HG03095 (cell line): ENCODE data around the gene HOXC12.

Experiments
- ATAC-seq: cut with Tn5 transposase; IDR thresholded peaks from one replicate; pipeline ENCODE4 v1.9.1; 2021; ENCODE audit warnings: moderate library complexity; ENCODE audit not compliant: unreplicated experiment

Gene HOXC12, protein sequence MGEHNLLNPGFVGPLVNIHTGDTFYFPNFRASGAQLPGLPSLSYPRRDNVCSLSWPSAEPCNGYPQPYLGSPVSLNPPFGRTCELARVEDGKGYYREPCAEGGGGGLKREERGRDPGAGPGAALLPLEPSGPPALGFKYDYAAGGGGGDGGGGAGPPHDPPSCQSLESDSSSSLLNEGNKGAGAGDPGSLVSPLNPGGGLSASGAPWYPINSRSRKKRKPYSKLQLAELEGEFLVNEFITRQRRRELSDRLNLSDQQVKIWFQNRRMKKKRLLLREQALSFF

DNA sequence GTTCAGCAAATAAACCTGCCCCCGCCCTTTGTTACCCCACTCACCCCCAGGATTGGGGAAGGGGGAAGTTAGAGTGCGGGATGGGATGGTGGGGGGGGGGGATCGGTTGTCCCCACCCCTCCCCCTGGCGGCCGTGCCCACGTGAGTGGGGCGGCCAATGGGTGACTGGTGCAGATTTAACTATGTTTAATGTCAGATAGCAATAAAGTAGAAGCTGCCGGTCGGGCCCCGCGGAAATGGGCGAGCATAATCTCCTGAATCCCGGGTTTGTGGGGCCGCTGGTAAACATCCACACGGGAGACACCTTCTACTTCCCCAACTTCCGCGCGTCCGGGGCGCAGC is at the start of gene HOXC12:
Gene HOXC12 (plus strand): TSS at position 210 of the 342 bp plus-strand sequence. CDS start 27 bp downstream, at position 237.
- no peak for ATAC-seq

DNA sequence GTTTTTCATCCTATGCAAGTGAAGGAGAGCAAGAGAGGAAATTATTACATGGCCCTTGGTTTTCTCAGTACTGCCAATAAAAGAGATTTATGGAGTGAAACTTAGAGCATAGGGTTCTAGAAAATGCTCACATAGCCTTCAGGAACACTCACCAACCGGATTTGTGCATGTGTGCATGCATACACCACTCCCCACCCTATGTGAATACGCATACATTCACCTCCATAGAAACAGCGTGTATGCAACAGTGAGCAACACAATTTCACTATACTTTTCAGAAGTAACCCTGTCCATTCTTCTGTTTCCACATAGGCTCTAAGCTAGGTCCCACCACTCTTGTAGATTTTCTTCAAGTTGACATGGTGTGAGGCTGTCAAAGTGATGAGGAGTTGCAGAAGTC is 47.6 kb upstream of the HOXC12 start:
- no peak for ATAC-seq

DNA sequence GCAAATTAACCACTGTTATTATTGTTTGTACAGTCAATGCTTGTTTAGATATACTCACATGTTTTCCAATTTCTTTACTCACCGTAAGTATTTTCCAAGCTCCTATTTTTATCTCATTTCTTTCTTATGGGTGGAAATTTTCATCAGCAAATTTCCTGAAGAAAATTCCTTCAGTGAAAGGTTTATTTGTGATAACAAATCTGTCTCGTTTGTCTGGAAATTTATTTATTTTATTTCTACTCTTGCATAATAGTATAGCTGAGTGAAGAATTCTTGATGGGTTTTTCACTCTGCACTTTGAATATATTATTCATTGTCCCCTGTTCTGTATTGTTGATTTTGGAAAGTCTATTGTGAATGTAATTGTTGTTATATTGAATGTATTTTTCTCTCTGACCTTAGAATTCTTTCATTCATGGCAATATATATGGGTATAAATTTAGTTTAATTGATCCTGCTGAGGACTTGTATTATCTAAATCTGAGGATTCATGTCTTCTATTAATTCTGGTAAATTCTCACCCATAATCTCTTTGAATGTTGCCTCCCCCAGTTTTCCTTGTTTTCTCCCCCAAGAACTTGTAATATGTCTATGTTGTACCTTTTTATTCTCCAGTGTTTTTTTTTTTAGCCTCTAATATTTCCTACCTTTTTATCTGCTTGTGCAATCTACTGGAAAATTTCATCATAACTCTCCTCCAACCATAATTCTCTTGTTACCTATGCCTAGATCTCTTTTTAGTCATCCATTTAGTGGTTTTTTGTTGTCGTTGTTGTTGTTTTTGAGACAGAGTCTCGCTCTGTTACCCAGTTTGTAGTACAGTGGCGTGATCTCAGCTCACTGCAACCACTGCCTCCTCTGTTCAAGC is 37.7 kb upstream of the HOXC12 start:
- ATAC-seq: no peak

DNA sequence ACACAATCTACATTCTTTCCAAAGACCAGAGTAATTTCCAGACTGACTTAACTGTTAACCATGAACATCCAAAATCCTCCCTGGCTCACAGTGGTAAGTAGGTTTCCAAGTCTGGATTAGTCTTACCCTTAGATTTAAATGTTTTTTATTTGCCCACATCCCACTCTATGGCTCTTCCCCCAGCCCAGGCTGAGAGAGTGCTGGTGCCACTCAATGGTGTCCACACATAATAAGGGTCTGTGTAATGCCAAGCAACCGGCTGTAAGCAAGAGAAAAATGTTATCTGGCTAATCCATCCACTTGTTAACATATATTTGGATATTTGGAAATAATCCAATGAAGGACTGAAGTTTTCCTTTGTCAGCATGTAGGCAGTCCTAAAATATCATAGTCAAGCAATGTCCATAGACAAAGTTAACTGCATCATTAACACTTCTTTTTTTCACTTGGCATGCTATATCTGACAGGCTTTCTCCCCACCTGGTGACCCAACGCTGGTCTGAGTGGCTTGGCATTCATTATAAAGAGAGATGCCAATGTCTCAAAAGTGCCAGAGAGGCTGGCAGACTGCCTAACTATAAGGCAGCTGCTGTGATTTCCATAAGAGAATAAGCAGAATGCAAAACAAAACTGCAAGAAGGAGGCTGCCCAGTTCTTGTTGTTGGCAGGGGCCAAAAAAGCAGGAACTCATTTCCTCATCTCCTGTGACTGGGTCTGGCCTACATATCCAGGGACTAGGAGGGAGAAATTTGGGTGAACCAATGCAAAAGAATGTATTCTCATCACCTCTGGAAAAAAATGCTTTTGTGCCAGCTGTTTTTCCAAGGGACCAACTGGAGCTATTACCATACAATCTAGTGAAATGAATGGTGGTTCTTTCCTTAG is 29.9 kb upstream of the HOXC12 start:
- ATAC-seq: no peak

DNA sequence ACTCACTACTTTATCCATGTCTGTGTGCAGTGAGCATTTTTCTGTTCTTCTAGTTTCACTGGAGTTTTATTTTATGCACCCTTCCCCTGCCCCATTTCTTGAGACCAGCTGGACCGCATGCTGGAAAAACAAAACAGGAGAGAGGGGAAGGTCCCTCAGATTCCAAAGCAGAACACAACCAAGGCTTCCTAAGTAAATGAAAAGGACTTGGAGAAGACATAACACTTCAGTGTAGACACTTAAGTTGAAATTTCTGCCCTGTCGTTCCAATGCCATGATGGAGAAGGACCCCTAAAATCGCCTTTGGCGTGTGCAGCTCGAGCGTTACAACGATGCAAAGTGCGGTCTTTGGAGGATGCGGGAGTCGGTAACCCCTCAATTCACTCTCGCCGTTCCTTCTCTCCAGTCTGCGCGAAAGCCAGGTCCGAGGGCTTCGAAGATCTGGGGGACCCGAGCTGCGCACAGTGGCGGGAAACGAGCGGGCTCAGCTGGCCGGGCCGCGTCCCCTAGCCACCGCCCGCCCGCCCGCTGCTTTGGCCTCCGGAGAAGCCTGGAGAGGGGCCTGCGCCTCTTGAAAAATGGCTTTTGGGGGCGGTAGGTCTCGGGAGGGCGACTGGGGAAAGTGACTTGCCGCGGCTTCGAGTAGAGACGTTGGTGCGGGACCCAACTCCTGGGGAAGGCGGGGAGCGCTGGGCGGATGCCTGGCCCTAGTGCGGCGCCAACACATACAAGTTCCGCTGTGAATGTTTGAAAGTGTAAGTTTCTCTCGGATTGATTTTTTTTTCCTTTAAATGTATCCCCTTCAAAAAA is 27.3 kb upstream of the HOXC12 start:
- no peak for ATAC-seq

DNA sequence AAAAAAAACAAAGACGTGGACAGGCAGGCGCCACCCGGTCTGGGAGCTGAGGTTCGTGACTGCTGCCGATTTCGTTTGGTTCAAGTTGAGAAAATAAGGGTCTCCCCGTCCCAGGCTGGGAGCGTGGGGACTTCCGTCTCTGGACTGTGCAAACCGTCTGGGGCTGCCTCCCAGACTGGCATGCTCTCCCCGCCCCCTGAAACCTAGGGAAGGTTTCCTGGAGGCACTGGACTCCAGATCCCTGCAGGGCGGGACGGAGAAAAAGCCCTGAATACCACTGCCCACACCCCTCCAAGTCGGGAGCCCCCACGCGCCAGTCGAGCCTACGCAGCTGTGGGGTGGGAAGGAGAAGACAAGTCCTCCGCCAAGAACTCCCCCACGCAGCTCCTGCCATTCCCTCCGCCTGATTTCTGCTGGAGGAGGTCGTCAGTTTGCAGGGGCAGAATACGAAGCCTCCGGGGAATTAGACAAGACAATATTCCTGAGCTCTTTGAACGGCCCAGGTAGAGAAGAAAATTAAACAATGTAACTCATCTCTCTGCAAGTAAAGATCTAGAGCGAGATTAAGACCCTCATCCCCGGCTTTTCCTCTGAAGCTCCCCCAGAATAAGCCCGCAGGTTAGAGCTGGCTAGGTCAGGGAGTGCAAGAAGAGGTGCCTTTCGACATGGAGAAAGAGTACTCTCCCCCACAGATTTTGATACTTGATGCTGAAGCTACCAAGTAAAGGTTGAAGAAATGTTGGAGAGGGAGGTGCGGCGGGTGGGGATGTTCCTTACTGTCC is 26.5 kb upstream of the HOXC12 start:
- no peak for ATAC-seq

DNA sequence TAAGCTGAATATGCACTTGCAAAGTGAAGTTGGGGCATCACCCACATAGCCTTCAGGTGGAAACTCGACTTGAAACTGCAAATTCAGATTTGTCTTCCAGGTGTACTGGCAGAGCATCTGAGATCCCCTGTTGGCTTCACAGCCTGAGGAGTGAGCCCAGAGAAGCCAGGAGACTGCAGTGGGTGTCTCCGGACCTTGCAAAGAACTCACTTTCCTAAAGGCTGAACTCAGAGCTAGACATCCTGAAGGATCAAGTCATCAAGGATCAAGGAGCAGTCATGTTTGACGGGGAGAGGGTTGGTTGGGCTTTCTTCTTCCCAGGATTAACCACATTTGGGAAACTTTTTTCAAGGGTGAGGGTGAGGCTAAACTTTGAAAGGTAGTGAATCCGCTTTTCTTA is 25.2 kb upstream of the HOXC12 start:
- ATAC-seq: no peak

DNA sequence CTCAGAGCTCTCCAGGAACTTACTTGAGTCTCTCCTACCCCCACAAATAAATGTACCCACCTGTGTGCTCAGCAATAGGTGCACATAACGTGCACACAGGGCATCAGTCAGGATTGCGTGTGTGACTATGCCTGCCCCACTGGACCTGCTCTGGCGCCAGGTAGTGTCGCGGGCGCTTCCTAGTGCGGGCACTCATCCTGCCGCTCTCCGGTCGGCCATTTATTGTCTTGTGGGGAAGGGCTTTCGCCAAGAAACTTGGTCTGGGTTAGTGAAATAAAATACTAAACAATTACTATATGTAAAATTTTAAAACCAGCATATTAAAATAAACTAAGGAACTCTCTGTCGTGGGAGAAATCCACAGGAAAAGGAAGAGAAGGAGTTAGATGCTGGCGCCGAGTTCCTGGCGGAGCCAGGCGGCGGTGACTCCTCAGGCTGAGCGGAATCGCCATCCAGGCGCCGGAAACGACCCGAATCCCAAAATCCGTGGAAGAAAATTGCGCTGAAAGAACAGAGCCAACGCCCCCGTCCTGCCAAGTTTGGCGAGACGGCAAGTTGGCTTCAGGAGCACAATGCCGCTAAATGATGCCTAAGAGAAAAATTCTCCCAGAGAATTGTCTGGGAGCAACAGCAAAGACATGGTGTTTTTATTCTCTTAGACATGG is 24.0 kb upstream of the HOXC12 start:
- no peak for ATAC-seq

DNA sequence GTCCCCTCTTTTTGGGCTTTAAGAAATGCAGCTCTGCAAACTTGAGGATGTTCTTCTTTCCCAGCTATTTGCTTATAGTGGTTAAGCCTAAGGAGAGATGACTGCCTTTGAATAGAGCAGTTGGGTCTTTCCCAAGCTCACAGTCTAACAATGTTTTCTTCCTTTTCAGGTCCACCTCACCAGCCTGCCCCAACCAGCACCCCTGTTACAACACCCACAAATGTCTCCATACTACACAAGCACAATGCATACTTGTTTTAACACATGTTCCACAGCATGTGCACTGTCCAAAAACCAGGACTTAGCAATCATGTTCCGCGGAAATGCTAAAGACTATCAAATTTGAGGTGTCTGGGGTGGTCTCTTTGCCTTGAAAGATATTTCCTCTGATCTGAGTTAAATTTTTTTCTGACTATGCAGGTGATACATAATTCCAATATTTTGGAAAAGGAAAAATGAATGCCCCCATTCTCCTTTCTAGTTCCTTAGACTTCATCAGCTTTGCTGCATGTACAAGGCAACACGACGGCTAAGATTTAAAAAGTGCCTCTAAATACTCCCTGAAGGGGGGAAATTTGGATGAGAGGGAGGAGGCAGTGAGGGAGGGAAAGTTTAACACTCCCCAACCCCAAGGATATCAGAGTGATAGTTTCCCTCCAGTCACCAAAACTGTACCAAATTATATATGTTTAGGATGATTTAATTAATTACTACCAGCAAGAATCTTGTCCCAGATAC is 22.7 kb upstream of the HOXC12 start:
- no peak for ATAC-seq

DNA sequence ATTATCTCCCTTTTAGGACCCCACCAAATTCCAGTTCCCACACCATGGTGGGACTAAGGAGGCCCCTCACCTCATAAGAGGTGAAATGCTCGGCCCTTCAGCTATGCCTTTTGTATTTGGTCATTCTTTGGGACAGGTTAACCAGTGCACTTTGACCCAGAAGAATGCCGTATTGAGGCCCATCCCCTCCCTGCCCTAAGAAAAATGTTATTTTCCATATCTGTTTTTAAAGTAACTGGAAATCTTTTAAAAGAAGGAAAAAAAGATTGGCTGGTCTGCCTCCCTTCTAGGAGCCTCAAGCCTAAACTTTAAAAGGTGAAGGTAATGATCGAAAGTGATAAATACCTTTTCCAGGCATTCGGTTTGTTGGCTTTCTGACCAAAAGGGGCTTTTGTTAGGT is 21.8 kb upstream of the HOXC12 start:
- no peak for ATAC-seq

DNA sequence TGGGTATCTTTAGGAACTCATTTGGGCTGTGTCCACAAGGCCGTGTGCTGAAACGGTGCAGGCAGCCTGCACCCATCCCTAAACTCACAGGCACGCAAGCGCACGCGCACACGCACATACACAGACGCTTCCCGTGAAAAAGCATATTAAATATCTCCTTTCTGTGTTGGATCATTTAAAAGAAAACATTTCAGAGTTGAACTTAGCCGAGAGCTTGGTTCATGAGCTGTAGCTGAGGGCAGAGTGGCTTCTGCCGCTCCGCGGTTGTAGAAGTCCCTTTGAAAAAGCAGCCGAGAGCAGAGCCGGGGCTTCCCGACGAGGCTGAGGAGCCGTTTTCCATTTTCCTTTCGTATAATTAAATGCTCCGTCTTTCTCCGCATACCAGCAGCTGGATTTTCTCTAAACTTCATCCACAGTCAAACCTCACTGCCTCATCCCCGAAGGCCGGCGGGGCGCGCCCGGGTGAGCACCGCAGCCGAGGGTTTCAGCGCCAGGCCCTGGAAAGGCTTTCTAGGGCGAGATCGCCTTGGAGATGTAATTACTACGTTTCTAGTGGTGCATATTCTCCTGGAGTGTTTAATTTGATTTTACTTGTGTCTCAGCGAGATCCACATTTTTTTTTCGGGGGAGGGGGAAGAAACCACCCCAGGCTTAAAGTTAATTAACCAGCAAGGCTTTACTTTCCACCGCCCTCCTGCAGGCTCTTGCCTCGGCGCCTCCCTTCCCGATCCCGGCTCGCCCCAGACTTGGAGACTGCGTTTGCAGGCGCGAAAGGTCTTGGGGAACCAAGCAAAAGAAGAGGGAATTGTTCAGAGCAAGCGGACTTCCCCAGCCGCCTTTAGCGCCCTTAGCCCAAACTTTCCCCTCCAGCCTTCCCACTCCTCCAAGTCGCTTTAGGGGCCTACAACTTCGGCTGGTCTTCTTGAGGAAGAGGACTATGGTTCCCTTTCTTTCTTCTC is 19.0 kb upstream of the HOXC12 start:
- no peak for ATAC-seq

DNA sequence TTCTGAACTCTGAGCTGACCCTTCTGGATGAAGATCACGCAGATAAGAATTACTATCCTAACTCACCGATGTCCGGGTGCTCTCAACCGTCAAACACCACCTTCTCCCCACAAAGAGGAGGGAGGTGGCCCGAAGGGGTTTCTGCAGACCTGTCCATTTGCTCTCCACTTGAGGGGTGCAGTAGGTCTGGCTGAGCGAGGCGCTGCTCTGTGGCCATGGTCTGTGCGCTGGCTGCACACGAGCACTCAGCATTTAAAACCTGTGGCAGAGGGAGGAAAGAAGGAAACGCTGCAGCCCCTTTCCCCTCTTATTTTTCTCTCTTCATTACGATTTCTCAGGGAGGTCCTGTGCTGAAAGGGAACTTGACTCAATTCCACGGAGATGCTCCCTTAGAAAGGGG is 17.6 kb upstream of the HOXC12 start:
- no peak for ATAC-seq

DNA sequence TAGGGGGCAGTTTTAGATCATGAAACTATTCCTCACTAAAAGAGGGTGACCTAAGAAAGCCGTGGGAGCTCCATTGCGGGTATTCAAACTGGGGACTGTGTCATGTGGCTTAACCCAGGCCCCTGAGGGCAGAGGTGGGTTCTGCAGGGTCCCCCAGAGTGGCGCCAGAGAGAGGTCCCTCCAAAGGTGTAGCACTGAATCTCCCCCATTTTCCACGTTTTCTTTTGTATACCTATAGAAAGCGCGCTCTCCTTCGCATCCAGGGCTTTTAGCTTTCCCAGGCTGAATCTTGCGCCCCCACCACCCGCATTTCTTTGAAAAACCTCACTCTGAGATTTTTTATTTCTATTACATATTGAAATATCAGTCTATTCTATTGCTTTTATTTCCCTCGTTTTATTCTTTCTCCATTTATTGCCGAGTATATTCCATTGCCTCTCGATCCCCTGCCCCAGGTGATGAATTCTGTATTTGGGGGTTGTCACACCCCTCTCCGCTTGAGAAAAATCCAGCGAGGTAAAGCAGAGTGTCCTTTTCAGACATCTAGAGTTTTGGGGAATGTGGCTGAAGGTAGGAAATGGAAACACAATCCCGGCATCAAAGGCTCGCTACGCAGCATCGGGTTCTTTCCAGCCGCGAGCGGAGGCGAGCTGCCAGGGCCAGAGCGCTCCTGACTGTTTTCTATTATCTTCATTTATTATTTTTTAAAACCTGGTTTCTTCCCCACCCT is 16.9 kb upstream of the HOXC12 start:
- no peak for ATAC-seq

DNA sequence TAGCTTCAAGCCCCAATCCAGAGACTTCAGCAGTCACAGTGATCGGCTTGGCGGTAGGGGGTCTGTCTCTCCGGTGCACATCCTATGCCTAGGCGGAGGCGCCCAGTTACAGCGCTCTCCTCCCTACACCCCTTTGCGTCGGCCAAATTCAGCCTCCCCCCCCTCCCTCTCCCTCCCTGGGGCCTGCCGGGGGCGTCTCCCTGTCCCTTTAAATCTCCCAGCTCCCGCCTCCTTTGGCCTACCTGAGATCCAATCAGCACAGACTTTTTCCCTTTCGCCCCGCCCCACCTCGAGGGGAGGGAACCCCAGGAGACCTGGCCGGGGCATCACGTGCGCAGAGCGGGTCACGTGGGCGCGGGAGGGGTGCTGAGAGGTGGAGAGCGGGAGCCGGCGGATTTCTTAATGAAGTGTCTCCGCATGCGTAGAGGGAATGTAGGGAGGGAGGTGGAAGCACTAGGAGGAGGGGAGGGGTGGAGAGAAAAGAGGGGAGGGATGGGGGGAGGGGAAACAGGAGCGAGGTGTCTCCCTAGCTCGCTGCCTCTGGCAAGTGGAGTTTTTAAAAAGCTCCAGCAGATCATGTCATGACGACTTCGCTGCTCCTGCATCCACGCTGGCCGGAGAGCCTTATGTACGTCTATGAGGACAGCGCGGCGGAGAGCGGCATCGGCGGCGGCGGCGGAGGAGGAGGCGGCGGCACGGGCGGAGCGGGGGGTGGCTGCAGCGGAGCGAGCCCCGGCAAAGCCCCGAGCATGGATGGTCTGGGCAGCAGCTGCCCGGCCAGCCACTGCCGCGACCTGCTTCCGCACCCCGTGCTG is 16.2 kb upstream of the HOXC12 start, which contains the start of gene HOXC13:
Gene HOXC13 (plus strand): TSS at position 506 of the 815 bp plus-strand sequence. CDS start 76 bp downstream, at position 582.
- no peak for ATAC-seq

DNA sequence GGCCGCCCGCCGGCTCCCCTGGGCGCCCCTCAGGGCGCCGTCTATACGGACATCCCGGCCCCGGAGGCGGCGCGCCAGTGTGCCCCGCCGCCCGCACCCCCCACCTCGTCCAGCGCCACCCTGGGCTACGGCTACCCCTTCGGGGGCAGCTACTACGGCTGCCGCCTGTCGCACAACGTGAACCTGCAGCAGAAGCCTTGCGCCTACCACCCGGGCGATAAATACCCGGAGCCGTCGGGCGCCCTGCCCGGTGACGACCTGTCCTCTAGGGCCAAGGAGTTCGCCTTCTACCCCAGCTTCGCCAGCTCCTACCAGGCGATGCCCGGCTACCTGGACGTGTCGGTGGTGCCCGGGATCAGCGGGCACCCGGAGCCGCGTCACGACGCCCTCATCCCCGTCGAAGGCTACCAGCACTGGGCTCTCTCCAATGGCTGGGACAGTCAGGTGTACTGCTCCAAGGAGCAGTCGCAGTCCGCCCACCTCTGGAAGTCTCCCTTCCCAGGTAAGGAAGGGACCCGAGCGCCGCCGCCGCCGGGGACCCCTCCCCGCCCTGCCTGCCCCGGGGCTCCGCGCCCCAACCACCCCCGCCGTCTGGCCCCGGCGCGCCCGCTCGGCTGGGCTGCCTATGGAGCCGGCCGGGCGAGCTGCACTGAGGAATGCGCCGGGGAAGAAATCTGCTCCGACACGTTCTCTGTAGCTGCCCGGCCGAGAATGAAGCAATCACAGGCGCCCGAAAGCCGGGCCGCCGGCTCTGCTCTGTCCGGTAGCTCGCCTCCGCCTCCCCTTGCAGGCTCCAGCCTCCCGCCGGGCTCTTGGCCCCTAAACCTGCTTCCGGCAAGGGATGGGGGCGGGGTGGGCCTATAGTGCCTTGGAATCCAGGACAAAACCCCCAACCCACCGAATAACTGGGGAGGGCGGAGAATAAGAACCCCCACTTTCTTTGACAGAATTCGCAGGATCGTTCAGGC is 15.3 kb upstream of the HOXC12 start:
- no peak for ATAC-seq
